ENCODE data around the gene FRMD8.

Gene FRMD8

GRCh38 chr11:65386307-65387140 is at the start of gene FRMD8:
Gene FRMD8 (plus strand): TSS chr11:65386637. CDS start chr11:65387037, 400 bp downstream.
- H3K27me3 ChIP-seq: no peaks in the 10 kb centered on the region
- peak within 1 kb of the TSS; percentile 90 for H3K4me3 ChIP-seq
- peak within 1 kb of the TSS; percentile 90 for H3K9ac ChIP-seq
- TF ChIP-seq Cebpa-rat (IDR thresholded peaks at IDR 0.05): no peak
- no peaks in the 10 kb centered on the region for H3K9me3 ChIP-seq
- H4K20me1 ChIP-seq: peaks cover 22% of the 10 kb centered on the region; the same call in 1 of the 2 replicates
- H3K4me2 ChIP-seq: peak within 1 kb of the TSS; percentile 99
- peaks cover 90% of the 10 kb centered on the region for H3K4me1 ChIP-seq
- H3K36me3 ChIP-seq: peaks cover 31% of the 10 kb centered on the region
- H3K27ac ChIP-seq: peak within 1 kb of the TSS; percentile 94

- peak overlapping the region; percentile 18; the same call in 1 of the 2 replicates for H3K9ac ChIP-seq
Observed at GRCh38 chr11:65338676-65339075, 47.8 kb upstream of the FRMD8 start.

GRCh38 chr11:65340226-65340625 is 46.2 kb upstream of the FRMD8 start:
- H3K27ac ChIP-seq: peak overlapping the region; percentile 58
- no peaks in the 10 kb centered on the region for H3K27me3 ChIP-seq
- peaks cover 57% of the 10 kb centered on the region for H3K4me1 ChIP-seq
- peak overlapping the region; percentile 78 for H3K4me2 ChIP-seq
- no peak for TF ChIP-seq Cebpa-rat (IDR thresholded peaks at IDR 0.05)
- peak overlapping the region; percentile 65 for H3K9ac ChIP-seq
- H3K9me3 ChIP-seq: no peaks in the 10 kb centered on the region
- no peak overlapping the region for H3K4me3 ChIP-seq
- H4K20me1 ChIP-seq: peaks cover 81% of the 10 kb centered on the region
- H3K36me3 ChIP-seq: peaks cover 81% of the 10 kb centered on the region

More at GRCh38 chr11:65338676-65339075, 47.8 kb upstream of the FRMD8 start:
- TF ChIP-seq Cebpa-rat (IDR thresholded peaks at IDR 0.05): no peak
- Histone ChIP-seq H4K20me1 (peaks cover 86% of the 10 kb centered on the region), H3K4me2 (peak overlapping the region; percentile 78), H3K4me3 (no peak overlapping the region), H3K36me3 (peaks cover 65% of the 10 kb centered on the region), H3K27ac (0 out of 2 replicates have a peak overlapping the region, but pooled peaks have one; percentile 5), H3K27me3 (no peaks in the 10 kb centered on the region), H3K9me3 (no peaks in the 10 kb centered on the region), H3K4me1 (peaks cover 65% of the 10 kb centered on the region)

- Histone ChIP-seq H4K20me1 (peaks cover 73% of the 10 kb centered on the region), H3K4me1 (peaks cover 41% of the 10 kb centered on the region), H3K27ac (no peak overlapping the region), H3K9me3 (no peaks in the 10 kb centered on the region), H3K9ac (no peak overlapping the region), H3K4me3 (no peak overlapping the region), H3K4me2 (no peak overlapping the region), H3K27me3 (no peaks in the 10 kb centered on the region), H3K36me3 (peaks cover 87% of the 10 kb centered on the region)
- no peak for TF ChIP-seq Cebpa-rat (IDR thresholded peaks at IDR 0.05)
Observed at GRCh38 chr11:65341856-65342255, 44.6 kb upstream of the FRMD8 start.

GRCh38 chr11:65351511-65351910 is 34.9 kb upstream of the FRMD8 start:
- no peak overlapping the region for H3K4me3 ChIP-seq
- 0 out of 2 replicates have a peak overlapping the region, but pooled peaks have one; percentile 24 for H3K9ac ChIP-seq
- peaks cover 29% of the 10 kb centered on the region for H3K4me1 ChIP-seq
- H3K27me3 ChIP-seq: no peaks in the 10 kb centered on the region
- H3K4me2 ChIP-seq: no peak overlapping the region
- H3K36me3 ChIP-seq: peaks cover 69% of the 10 kb centered on the region
- no peak for TF ChIP-seq Cebpa-rat (IDR thresholded peaks at IDR 0.05)
- H4K20me1 ChIP-seq: peaks cover 32% of the 10 kb centered on the region
- H3K9me3 ChIP-seq: no peaks in the 10 kb centered on the region
- H3K27ac ChIP-seq: no peak overlapping the region

- H3K36me3 ChIP-seq: peaks cover 56% of the 10 kb centered on the region
- H3K4me2 ChIP-seq: no peak overlapping the region
- peaks cover 29% of the 10 kb centered on the region for H3K4me1 ChIP-seq
- peaks cover 32% of the 10 kb centered on the region for H4K20me1 ChIP-seq
- no peak overlapping the region for H3K9ac ChIP-seq
- H3K9me3 ChIP-seq: no peaks in the 10 kb centered on the region
- TF ChIP-seq Cebpa-rat (IDR thresholded peaks at IDR 0.05): no peak
- H3K27ac ChIP-seq: no peak overlapping the region; the same call in 1 of the 2 replicates
- H3K27me3 ChIP-seq: no peaks in the 10 kb centered on the region
- H3K4me3 ChIP-seq: no peak overlapping the region
Observed at GRCh38 chr11:65352783-65353182, 33.7 kb upstream of the FRMD8 start.

GRCh38 chr11:65353376-65353775 is 33.1 kb upstream of the FRMD8 start:
- peaks cover 29% of the 10 kb centered on the region for H3K4me1 ChIP-seq
- peaks cover 32% of the 10 kb centered on the region for H4K20me1 ChIP-seq
- TF ChIP-seq Cebpa-rat (IDR thresholded peaks at IDR 0.05): no peak
- H3K9me3 ChIP-seq: no peaks in the 10 kb centered on the region
- peaks cover 51% of the 10 kb centered on the region for H3K36me3 ChIP-seq
- H3K27me3 ChIP-seq: no peaks in the 10 kb centered on the region
- no peak overlapping the region; the same call in 1 of the 2 replicates for H3K4me2 ChIP-seq
- no peak overlapping the region for H3K4me3 ChIP-seq
- no peak overlapping the region for H3K27ac ChIP-seq
- no peak overlapping the region for H3K9ac ChIP-seq

GRCh38 chr11:65353900-65354264 is 32.6 kb upstream of the FRMD8 start:
- peak overlapping the region; percentile 12; the same call in 1 of the 2 replicates for H3K27ac ChIP-seq

GRCh38 chr11:65354265-65355012 is 32.0 kb upstream of the FRMD8 start, which contains the start of gene TIGD3:
Gene TIGD3 (plus strand): TSS chr11:65354751. CDS start chr11:65355809, 1,058 bp downstream.
- no peak for TF ChIP-seq Cebpa-rat (IDR thresholded peaks at IDR 0.05)
- Histone ChIP-seq H3K4me2 (peak within 1 kb of the TSS; percentile 95), H3K36me3 (peaks cover 40% of the 10 kb centered on the region), H3K9me3 (no peaks in the 10 kb centered on the region), H3K27me3 (no peaks in the 10 kb centered on the region), H3K4me3 (peak within 1 kb of the TSS; percentile 81), H3K9ac (peak within 1 kb of the TSS; percentile 82), H3K27ac (peak within 1 kb of the TSS; percentile 77), H4K20me1 (peaks cover 32% of the 10 kb centered on the region), H3K4me1 (peaks cover 24% of the 10 kb centered on the region)

More at GRCh38 chr11:65353900-65354264, 32.6 kb upstream of the FRMD8 start:
- Histone ChIP-seq H3K36me3 (peaks cover 45% of the 10 kb centered on the region), H3K4me1 (peaks cover 29% of the 10 kb centered on the region), H3K4me2 (peak overlapping the region; percentile 95), H3K9me3 (no peaks in the 10 kb centered on the region), H3K9ac (peak overlapping the region; percentile 30; the same call in 1 of the 2 replicates), H3K4me3 (peak overlapping the region; percentile 81), H3K27me3 (no peaks in the 10 kb centered on the region), H4K20me1 (peaks cover 32% of the 10 kb centered on the region)
- no peak for TF ChIP-seq Cebpa-rat (IDR thresholded peaks at IDR 0.05)

All from BLaER1 (cell line).